NCI-H510A (cell line): Measurements from ENCODE around the gene TMEM54.

ENCODE experiments used
- DNase-seq: peaks from one replicate; lab custom pipeline; 2025; lab: John Stamatoyannopoulos, UW

Gene TMEM54

DNA sequence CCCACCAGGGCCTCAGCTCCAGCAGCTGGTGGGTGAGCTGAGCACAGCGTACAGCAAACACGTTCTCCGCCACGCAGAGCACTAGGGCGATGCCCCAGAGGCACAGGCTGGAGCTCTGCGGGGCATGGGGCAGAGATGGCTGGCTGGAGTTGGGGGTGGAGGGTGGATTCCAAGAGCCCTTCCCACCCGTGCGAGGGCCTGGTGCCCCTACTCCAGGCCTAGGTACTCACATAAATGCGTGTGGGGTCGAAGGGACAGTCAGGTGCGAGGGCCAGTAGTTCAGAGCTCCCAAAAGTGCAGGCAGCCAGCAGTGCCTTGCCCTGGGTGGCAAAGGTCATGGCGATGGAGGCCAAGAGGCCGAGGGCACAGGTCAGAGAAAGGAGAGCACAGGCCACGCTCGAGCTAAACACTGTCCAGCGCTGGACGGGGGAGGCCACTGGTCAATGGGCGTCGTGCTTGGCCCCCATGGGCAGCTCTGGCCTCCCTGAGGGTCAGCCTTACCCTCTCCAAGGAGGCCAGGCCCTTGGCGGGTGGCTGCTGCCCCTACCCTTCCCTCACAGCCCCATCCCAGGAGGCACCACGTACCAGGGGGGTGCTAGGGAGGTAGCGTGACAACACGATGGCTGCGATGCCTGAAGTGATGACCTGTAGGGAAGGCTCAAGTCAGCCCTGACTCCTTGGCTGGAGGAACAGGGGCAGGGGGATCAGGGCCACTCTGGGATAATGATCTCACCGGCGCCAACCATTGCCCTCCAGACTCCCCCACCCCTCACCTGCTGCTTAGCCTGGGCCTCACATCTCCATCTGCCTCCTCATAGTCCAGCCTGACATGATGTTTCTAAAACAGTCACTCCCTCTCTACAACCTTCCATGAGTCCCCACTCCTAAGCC lies 5.6 kb downstream of the TMEM54 start:
- no peak for DNase-seq

DNA sequence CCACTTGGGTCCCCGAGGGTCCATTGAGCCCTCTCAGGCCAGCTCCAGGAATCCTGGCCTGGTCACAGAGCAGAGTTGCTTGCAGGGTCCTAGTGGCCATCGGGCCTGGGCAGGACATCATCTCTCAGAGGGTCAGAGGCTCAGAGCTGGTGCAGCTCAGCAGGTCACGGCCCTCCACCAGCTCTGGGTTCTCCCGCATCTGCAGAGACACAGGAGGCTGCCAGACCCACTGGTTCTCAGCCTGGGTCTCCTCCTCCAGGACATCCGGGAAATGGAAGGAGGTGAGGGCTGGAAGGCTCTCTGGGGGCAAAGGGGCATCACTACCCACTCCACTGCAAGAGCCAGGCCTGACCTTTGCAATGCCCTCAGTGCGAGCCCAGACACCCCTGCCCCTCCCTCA lies 6.5 kb downstream of the TMEM54 start:
- no peak for DNase-seq

DNA sequence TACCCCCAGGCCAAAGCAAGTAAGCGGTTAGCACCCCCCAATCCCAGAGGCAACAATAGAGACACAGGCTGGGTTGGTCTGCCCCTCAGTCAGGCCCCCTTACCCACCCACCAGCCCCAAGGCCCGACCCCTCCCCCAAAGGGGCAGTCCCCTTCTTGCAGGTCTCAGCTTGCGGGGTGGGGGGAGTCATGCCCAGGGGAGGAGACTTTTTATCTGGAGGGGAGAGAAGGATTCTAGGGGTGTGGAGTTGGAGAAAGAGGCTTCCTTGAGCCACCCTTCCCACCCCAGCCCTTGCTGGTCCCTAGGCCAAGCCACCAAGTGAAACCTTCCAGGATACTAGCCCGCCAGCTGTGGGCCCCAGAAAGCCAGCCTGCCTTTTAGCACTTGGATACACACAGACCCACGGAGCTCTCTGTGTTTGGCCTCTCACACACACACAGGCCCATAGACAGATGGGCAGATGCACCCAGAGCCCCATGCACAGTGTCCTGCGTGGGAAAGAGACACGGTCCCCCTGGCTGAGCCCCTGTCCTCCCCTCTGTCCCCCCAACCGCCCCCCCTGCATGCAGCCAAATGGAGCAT lies 7.1 kb downstream of the TMEM54 start:
- DNase-seq: no peak

DNA sequence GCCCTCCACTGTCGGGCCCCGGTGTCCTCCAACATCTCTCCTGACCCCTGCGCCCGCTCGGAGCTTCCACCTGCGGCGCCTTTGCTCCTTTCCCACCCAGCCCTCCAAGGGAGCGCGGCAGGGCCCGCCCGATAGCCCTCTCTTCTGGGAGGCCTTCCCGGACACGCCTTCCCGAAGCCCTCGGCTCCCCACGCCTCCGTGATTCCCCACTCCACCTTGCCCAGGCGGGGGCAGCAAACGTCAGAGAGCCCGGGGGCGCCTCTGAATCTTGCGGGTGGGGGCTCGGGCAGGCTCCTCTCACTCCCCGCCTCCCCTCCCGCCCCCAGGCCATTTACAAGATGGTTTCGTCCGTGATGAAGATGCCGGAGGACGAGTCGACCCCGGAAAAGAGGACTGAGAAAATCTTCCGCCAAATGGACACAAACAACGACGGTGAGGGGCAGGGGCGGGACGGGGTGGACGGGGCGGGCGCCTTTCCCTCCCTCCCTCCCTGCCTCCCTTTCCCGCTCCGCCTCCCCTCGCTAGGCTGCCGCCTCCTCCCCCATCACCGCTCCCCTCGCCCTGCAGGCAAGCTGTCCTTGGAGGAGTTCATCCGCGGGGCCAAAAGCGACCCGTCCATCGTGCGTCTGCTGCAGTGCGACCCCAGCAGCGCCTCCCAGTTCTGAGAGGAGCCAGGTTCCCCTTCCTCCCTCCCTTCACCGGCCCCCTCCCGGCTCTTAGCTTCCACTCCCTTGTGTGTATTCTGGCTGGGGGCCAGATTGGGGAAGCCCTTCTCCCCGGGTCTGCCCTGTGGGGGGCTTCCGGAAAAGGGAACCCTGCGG lies 7.8 kb downstream of the TMEM54 start:
- DNase-seq: peak; percentile 69

DNA sequence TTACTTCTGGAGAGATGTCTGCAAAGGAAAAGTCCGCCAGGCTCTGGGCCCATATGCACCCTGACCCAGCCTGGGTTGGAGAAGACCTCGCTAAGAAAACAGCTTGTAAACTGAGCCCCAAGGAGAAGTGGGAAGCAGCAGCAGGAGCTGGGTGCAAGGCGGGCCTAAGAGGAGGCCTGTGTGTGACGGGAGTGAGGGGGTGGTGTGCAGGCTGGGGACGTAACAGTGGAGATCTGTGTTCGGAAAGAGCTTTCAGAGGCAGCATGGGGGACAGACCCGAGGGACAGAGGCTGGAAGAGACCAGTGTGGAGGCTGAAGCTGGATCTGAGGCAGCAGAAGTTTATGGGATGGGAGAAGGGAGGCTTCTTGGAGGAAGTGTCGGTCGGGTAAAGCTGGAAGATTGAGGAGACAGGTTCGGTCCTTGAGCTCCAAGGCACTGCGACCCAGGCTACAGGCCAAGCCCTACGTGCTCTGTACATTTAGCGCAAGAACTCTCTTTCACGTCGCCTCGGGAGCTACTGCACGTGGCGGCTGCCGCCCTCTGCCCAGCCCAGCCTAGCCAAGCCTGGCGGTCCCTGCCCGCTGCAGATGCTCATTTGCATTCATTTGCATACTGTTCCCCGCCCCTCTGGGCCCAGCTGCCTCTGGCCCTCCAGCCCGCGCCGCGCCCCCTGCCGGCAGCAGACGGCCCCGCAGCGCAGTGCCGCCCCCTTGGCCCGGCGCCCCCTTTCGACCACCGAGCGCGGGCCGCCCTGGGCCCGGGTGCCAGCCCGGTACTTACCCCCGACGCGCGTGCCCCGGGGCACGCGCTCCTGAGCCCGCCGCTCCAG lies 8.6 kb downstream of the TMEM54 start:
- peak; percentile 85 for DNase-seq

DNA sequence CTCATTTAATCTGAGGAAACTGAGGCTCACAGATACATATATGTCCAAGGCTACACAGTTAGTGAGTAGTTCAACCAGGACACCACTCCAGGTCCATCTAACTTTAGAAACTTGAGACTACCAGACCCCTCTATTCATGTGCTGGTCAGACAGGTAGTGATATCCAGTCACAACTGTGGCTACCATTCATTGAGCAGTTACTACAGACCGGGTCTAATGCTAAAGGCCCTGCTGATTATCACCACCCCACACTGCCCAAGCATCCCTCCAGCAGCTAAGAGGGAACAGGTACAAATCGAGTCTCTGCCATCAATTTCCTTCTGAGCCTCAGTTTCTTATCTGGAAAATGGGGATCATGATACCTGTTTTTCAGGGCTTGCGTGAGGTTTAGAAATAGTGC lies 9.6 kb downstream of the TMEM54 start:
- no peak for DNase-seq

DNA sequence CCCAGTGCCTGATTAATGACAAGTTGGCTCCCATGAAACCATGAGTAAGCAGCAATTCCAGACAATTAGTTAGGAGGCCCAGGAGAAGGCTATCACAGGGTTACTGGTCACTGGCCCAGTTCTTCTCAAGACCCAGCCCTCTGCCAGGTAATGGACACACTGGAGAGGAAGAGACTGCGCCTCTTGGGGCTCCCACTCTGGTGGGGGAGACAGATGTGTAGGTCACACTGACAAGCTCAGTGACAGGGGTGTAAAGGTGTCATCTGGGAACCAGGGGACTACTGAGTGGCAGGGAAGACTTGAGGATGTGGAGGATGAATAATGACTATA lies 10.0 kb downstream of the TMEM54 start:
- DNase-seq: no peak

DNA sequence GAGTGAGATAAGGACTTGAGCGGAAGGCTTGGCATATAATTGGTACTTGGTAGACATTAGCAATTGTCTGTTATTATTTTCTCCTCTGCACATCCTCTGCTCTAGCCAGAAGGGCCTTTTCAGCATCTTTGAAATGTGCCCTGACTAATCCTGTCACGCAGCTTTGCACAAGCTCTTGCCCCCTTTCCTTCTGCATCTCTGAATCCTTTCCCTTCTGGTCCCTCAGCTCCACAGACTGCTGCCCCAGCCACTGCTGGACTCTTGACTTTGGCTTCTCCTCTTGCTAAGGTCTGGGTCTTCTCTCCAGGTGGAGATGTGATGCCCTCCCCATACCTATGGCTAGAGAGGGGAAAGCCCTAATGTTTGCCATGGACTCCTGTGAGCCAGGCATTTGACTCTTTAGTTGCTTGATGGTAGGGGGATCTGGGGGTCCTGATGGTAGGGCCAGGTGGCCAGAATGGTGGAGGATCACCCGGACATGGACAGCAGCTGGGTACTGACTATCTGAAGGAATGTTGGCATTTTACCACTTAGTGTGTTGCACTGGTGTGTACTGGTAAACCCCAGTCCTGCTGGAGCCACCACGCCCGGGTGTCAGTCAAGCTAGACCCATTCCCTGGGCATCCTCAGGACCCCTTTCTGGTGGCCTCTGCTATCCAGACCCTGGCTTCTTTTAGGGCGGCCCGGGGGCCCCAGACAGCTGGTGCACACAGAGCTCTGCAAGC lies 10.5 kb downstream of the TMEM54 start:
- no peak for DNase-seq

DNA sequence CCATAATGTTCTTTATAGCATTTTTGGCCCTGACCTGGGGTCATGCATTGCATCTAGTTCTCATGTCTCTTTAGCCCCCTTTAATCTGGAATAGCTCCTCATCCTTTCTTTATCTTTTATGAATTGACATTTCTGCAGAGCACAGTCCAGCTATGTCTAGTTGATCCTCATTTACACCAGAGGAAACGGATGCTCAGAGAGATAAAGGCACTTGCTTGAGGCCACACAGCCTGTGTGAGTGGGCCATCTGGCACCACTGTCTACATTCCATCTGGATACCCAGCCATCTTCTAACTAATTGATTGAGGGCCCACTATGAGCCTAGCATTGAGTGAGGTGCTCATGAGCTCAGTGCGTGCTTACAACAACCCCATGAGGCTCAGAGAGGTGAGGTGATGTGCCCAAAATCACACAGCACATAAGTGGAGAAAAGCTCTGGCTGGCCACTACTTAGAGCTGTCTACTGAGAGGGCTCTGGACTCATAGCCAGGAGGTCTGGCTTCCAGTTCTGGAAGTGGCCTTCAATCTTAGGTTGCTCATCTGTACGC lies 11.4 kb downstream of the TMEM54 start:
- no peak for DNase-seq

DNA sequence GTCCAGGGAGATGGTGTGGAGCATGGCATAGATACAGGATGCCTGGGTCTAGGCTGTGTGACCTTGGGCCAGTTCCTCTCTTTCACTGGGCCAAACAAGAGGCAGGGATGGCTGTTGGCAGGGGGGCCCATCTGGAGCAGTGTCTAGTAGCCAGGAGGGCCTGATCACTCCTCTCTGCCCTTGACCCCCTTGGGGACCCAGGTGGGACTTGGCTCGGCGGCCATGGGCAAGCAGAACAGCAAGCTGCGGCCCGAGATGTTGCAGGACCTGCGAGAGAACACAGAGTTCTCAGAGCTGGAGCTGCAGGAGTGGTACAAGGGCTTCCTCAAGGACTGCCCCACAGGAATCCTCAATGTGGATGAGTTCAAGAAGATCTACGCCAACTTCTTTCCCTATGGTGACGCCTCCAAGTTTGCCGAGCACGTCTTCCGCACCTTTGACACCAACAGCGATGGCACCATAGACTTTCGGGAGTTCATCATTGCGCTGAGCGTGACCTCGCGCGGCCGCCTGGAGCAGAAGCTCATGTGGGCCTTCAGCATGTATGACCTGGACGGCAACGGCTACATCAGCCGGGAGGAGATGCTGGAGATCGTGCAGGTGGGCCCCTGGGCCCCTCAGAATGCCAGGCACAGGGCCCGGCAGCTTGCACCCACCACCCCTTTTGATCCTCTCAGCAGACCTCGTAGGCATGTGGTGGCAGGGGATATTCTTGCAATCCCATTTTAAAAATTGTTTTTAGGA lies 12.3 kb downstream of the TMEM54 start:
- no peak for DNase-seq

DNA sequence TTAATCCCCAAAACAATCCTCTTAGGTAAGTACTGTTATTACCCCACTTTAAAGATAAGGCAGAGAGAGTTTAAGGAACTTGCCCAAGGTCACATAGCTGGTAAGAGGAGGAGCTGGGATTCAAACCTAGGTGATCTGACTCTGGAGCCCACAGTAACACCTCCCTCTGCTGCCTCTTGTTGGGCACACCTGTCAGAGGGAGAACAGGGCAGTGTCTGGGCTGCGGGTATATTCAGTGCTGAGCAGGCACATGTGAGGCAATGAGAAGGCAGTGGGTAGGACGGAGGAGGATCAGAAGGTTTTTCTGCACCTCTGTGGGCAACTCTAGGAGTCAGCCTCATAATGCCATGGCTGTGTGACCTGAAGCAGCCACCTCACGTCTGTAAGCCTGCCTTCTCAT lies 13.1 kb downstream of the TMEM54 start:
- no peak for DNase-seq

DNA sequence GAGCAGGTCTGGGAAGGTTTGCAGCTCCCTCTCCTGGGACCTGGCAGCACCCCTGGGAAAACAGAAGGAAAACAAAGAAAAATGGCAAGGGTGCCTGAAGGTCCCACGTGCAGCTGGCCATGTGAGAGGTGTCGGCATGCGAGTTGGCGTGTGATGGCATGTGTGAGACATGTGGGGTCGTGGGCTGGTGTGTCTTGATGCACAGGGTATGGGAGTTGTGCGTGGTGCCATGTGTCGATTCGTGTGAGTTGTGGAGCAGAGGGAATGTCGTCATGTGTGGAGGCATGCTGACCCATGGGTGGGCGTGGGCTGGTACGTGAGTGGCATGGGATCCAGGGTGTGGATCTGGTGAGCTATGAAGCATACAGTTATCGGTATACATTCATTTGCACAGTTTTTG lies 13.6 kb downstream of the TMEM54 start:
- DNase-seq: no peak

DNA sequence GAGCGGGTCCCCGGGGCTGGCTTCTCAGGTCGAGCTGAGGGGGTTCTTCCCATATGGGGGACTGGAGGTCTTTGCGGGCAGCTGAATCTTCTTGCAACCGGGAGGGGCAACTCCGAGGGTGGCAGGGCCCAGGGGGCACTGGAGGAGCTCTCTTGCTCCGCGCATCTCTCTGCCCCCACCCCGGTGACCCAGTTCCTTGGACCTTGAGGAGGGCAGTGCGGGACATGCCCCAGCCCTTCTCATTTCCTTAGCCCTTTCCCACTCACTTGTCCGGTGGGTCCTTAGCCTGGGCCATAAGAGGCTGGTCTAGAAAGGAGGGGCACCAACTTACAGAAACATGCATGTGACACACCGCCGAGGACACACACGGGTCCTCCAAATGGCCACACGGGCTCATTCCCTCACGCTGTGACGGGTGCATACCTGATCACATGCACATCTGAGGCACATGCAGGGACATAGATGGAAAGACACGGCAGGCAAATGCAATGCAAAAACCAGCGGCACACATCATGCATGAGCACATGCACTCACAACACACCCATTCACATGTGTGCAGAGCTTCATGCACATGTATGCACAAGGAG lies 14.3 kb downstream of the TMEM54 start:
- no peak for DNase-seq

DNA sequence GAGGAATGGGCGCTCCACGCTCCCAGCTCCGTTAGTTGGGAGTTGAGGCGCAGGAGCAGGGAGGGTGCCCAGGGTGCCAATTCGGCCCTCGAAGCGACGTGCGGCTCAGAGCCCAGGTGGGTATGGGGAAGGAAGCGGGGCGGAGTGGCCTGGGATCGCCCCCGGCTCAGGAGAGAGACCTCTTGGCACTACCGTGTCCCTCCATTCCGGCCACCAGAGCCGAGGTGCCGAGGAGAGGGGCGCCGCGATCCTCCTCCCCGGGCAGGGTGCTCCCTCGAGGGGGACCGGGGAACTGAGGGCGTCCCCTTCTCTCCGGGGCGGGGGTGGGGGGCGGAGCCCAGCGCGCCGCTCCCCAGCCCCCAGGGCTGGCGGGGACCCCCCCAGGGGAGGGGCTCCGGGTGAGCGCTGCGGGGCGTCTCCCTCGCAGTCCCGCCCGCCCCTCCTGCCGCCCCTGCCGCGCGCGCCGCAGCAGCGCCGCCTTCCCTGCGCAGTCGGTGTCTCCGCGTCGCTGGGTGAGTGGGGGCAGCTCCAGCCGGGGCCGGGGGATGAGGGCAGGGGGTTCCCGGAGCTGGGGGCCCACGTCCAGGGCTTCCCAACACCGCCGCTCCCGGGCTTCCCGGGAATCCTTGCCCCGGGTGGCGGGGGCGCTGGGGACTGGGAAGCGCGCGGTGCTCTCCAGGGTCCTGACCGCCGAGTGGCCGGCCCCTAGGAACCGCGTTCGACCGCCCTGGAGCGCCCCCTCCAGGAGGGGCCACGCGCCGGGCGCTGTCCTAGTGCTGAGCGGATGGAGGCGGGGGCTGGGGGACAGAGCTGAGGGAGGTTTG lies 15.0 kb downstream of the TMEM54 start, which contains the start of gene HPCA:
Gene HPCA, plus strand, starts transcription at position 488 of the 824 bp plus-strand sequence. CDS start 2,408 bp downstream, outside the sequence.
- DNase-seq: no peak

DNA sequence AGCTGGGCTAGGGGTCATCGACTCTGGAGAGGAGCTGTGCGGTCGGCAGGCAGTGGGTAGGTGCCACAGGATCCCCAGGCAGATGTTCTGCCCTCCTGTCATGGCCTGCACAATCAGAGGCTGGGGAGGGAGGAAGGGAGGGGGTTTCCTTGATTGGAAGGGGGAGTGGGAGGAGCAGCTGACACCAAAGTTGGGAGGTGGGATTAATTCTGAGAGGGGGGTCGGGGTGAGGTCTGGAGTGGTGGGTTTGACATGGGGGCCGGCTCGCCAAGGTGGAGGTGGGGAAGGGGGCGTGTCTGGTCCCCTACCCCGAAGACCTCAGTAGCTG lies 15.5 kb downstream of the TMEM54 start:
- no peak for DNase-seq

DNA sequence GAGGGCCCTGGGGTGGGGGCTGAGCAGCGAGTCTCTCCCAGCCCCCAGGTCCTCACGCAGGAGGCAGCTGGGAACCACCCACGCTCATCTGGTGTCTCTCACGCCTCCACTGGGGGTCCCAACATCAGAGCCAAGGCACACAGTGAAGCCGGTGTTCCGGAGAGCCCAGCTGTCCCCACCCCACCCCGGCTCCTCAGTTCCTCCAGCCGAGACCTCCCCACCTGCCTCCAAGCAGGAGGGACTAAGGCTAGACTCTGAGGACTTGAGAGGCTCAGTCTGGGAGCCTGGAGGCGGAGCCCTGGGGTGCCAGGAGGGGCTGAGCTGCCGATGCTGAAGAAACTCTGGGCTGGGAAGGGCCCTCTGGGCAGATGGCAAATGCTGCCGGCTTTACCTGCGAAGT lies 16.5 kb downstream of the TMEM54 start:
- DNase-seq: no peak

DNA sequence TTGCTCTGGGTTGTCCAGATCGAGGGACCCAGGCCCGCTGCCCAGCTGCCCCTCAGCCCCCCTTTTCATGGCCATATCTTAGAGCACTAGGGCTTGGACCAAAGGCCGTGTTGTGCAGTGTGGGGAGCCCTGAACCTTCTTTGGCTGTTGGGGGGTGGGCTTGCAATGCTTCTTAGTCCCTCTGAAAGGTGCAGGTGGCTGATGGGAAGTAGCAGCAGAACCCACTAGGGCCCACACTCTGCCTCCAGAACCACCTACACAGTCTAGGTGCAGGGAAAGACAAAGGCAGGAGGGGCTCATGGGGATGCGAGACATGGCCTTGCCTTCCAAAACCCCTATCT lies 17.2 kb downstream of the TMEM54 start:
- no peak for DNase-seq

DNA sequence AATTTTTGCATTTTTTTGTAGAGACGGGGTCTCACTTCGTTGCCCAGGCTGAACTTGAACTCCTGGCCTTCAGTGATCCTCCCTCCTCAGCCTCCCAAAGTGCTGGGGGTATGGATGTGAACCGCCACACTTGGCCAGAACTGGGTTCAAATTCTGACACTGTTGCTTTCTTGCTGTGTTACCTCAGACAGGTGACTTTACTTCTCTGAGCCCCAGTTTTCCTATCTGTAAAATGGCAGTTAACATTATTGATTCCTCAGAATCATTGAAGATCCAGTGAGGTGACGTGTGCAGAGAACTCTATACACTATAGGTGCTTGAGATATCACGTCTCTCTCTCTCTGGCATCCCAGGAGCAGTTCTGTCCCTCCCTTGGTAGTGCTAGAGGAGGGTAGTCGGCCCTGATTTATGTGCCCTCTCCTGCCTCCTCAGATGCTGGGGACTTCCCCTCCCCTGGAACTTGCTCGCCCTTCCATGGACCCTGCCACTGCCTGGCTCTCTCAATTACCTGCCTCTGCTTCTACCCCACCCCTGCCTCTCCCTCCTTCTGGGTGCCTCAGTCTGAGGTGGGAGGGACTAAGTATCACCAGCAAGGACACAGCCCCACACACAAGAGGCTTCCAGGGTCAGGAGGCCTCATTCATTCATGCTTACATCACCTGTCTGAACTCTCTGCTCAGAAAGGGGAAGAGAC lies 17.7 kb downstream of the TMEM54 start:
- DNase-seq: no peak
